ENCODE results near the gene ZDHHC14.

DNA sequence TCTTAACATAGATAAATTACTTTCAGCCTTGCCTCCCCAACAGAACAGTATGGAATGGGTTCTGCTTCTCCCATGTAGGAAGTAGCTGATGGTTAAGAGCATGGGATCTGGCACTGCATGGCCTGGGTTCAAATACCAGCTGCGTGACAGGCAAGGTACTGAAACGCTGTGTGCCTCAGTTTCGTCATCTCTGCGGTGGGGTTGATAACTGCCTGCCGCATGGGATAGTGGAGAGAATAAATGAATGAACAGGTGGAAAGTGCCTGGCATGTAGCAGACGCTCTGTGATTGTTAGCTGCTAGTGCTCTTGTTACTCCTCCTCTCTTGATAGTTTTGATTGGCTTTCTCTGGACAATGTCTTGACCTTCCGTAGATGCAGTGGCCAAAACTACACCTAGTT is 213.3 kb downstream of the ZDHHC14 start:
- TF ChIP-seq, protein P1, sequence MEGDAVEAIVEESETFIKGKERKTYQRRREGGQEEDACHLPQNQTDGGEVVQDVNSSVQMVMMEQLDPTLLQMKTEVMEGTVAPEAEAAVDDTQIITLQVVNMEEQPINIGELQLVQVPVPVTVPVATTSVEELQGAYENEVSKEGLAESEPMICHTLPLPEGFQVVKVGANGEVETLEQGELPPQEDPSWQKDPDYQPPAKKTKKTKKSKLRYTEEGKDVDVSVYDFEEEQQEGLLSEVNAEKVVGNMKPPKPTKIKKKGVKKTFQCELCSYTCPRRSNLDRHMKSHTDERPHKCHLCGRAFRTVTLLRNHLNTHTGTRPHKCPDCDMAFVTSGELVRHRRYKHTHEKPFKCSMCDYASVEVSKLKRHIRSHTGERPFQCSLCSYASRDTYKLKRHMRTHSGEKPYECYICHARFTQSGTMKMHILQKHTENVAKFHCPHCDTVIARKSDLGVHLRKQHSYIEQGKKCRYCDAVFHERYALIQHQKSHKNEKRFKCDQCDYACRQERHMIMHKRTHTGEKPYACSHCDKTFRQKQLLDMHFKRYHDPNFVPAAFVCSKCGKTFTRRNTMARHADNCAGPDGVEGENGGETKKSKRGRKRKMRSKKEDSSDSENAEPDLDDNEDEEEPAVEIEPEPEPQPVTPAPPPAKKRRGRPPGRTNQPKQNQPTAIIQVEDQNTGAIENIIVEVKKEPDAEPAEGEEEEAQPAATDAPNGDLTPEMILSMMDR (IDR thresholded peaks at IDR 0.05): no peak
- no peak for TF ChIP-seq ZFX (IDR thresholded peaks at IDR 0.05; ENCODE audit: borderline replicate concordance)

Data from 22Rv1 (cell line).